Memory B cell (primary cell): Measurements from ENCODE around the gene CFAP100.

ENCODE experiments used
- ATAC-seq: fragments of 150-1000 bp; cut with Tn5 transposase; 2 replicates; pipeline ENCODE4 v1.10.0; 2021; ENCODE audit warnings: low read depth, mild to moderate bottlenecking, moderate library complexity
- DNase-seq, 2 donors: peaks; one replicate each; pipeline ENCODE4 v3.0.0; 2022; ENCODE audit warnings: low spot score in 2 of 2
- H3K27ac Mint-ChIP-seq: one replicate; pipeline ENCODE4 v1.8.0; 2022; ENCODE audit warnings: mild to moderate bottlenecking, moderate library complexity, mixed read lengths
- H3K27me3 Mint-ChIP-seq: one replicate; pipeline ENCODE4 v1.8.0; 2022; ENCODE audit warnings: mixed read lengths
- H3K36me3 Mint-ChIP-seq: one replicate; pipeline ENCODE4 v1.8.0; 2022; ENCODE audit warnings: mild to moderate bottlenecking, mixed read lengths
- H3K4me1 Mint-ChIP-seq: one replicate; pipeline ENCODE4 v1.8.0; 2022; ENCODE audit warnings: mixed read lengths
- H3K4me3 Mint-ChIP-seq: one replicate; pipeline ENCODE4 v1.8.0; 2022; ENCODE audit warnings: mild to moderate bottlenecking, moderate library complexity, mixed read lengths
- H3K9me3 Mint-ChIP-seq: one replicate; pipeline ENCODE4 v1.8.0; 2022; ENCODE audit warnings: mixed read lengths

Gene CFAP100

DNA sequence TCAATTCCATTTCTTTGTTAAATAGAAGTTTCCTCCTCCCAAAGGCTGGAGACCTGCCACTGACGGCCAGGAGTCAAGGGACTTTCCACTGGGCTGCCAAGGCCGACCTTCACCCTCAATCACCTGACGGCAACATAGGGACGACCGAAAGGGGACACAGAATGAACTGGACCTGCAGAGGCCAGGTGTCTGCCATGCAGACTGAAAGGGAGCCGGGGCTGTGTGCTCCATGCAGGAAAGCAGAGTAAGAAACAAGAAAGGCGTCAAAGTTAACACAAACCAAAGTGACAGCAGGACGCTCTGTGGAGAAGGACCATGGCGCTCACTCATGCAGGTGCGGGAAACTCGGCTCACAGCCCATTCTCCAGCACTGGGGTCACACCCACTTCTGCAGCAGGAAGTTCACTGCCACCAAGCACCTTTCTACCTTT lies 54.9 kb downstream of the CFAP100 start:
- H3K36me3 Mint-ChIP-seq = peaks cover 25% of the 10 kb centered on the region

GRCh38 chr3:126450219-126450618 lies 55.5 kb downstream of the CFAP100 start:
- H3K36me3 Mint-ChIP-seq = peaks cover 28% of the 10 kb centered on the region
- H3K27me3 Mint-ChIP-seq = no peaks in the 10 kb centered on the region
- H3K4me1 Mint-ChIP-seq = peaks cover 3% of the 10 kb centered on the region
- no peak for DNase-seq
- H3K9me3 Mint-ChIP-seq = no peaks in the 10 kb centered on the region
- H3K27ac Mint-ChIP-seq = no peak overlapping the region
- no peak for ATAC-seq
- no peak overlapping the region for H3K4me3 Mint-ChIP-seq

More for the DNA sequence above, 54.9 kb downstream of the CFAP100 start:
- Mint-ChIP-seq H3K4me3 (no peak overlapping the region), H3K27me3 (no peaks in the 10 kb centered on the region), H3K4me1 (peaks cover 3% of the 10 kb centered on the region), H3K27ac (no peak overlapping the region), H3K9me3 (no peaks in the 10 kb centered on the region)
- ATAC-seq (no peak), DNase-seq (no peak)

- no peak overlapping the region for H3K27ac Mint-ChIP-seq
- no peak overlapping the region for H3K4me3 Mint-ChIP-seq
- H3K36me3 Mint-ChIP-seq = peaks cover 31% of the 10 kb centered on the region
- DNase-seq (no peak), ATAC-seq (no peak)
- H3K27me3 Mint-ChIP-seq = no peaks in the 10 kb centered on the region
- H3K9me3 Mint-ChIP-seq = no peaks in the 10 kb centered on the region
- H3K4me1 Mint-ChIP-seq = peaks cover 3% of the 10 kb centered on the region
Observed at GRCh38 chr3:126450744-126451143, 56.0 kb downstream of the CFAP100 start.

- H3K4me3 Mint-ChIP-seq = no peak overlapping the region
Observed at GRCh38 chr3:126451511-126451910, 56.8 kb downstream of the CFAP100 start.

GRCh38 chr3:126452213-126452612 lies 57.5 kb downstream of the CFAP100 start:
- no peak for ATAC-seq
- Mint-ChIP-seq H3K27ac (no peak overlapping the region), H3K9me3 (no peaks in the 10 kb centered on the region), H3K4me3 (no peak overlapping the region), H3K36me3 (peaks cover 36% of the 10 kb centered on the region), H3K27me3 (no peaks in the 10 kb centered on the region), H3K4me1 (peaks cover 5% of the 10 kb centered on the region)
- no peak for DNase-seq

More at GRCh38 chr3:126451511-126451910, 56.8 kb downstream of the CFAP100 start:
- Mint-ChIP-seq H3K4me1 (peaks cover 4% of the 10 kb centered on the region), H3K9me3 (no peaks in the 10 kb centered on the region), H3K36me3 (peaks cover 31% of the 10 kb centered on the region), H3K27ac (peak overlapping the region; percentile 32), H3K27me3 (no peaks in the 10 kb centered on the region)
- ATAC-seq = no peak
- no peak for DNase-seq

GRCh38 chr3:126454025-126454424 lies 59.3 kb downstream of the CFAP100 start:
- no peaks in the 10 kb centered on the region for H3K9me3 Mint-ChIP-seq
- H3K4me1 Mint-ChIP-seq = peaks cover 7% of the 10 kb centered on the region
- H3K4me3 Mint-ChIP-seq = no peak overlapping the region
- no peaks in the 10 kb centered on the region for H3K27me3 Mint-ChIP-seq
- peaks cover 38% of the 10 kb centered on the region for H3K36me3 Mint-ChIP-seq
- no peak for DNase-seq
- no peak for ATAC-seq
- no peak overlapping the region for H3K27ac Mint-ChIP-seq

DNA sequence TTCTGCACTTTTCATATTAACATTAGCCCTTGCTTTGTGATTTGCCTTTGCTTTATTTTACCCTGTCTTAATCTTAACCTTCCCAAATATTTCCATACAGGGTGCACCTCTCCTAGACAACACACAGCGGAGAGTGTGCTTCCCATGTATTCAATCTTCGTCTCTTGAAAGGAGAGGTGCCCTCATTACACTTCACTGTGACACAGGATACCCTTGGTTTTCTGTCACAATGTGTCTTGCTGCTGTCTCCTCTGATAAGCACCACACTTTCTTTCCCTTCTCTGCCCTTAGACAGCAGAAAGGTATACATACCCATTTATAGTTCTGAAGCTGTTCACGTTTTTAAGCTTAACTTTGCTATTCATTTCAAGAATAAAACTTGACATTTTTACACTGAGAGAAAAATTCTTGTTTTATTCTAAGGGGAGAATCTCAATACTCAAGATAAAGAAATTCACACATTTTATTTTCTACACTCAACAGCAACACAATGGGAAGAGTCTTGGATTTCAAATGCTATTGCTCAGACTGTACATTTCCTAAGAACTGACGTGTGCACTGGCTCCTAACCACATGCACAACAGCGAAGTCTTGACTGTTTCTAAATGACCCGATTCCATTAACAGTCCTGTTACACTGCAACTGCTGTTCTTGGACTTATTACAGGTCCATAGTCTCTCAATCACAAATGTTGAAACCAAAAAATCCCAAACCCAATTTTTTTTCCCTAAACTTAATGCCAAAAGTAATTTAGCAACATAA lies 59.9 kb downstream of the CFAP100 start:
- no peak overlapping the region for H3K4me3 Mint-ChIP-seq

DNA sequence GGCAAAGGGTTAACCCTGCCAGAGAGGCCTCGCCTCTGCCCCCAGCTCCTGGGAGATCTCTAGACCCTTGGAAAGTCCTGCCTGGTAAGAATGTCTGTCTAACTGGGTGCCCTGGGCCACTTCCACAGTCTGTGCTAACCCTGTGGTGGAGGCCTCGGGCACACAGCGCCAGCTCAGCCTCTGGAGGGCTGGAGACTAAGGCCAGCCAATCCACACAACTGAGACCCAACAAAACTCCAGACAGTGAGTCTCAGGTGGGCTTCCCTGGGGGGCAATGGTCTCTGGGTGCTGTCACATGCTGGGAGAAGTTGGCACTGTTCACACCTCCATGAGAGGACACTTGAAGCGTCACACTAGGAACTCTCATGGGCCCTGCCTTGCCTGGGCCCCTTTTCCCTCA lies 61.5 kb downstream of the CFAP100 start:
- Mint-ChIP-seq H3K36me3 (peaks cover 38% of the 10 kb centered on the region), H3K27me3 (no peaks in the 10 kb centered on the region), H3K27ac (no peak overlapping the region), H3K4me1 (peaks cover 4% of the 10 kb centered on the region), H3K9me3 (no peaks in the 10 kb centered on the region), H3K4me3 (no peak overlapping the region)
- ATAC-seq (no peak), DNase-seq (no peak)

More for the DNA sequence above, 59.9 kb downstream of the CFAP100 start:
- ATAC-seq (no peak), DNase-seq (no peak)
- Mint-ChIP-seq H3K27ac (no peak overlapping the region), H3K27me3 (no peaks in the 10 kb centered on the region), H3K4me1 (peaks cover 7% of the 10 kb centered on the region), H3K9me3 (no peaks in the 10 kb centered on the region), H3K36me3 (peaks cover 37% of the 10 kb centered on the region)

GRCh38 chr3:126456766-126457388 lies 62.2 kb downstream of the CFAP100 start:
- Mint-ChIP-seq H3K9me3 (no peaks in the 10 kb centered on the region), H3K4me3 (no peak overlapping the region), H3K27ac (no peak overlapping the region), H3K27me3 (no peaks in the 10 kb centered on the region), H3K36me3 (peaks cover 41% of the 10 kb centered on the region), H3K4me1 (peaks cover 4% of the 10 kb centered on the region)
- ATAC-seq (no peak), DNase-seq (no peak)

DNA sequence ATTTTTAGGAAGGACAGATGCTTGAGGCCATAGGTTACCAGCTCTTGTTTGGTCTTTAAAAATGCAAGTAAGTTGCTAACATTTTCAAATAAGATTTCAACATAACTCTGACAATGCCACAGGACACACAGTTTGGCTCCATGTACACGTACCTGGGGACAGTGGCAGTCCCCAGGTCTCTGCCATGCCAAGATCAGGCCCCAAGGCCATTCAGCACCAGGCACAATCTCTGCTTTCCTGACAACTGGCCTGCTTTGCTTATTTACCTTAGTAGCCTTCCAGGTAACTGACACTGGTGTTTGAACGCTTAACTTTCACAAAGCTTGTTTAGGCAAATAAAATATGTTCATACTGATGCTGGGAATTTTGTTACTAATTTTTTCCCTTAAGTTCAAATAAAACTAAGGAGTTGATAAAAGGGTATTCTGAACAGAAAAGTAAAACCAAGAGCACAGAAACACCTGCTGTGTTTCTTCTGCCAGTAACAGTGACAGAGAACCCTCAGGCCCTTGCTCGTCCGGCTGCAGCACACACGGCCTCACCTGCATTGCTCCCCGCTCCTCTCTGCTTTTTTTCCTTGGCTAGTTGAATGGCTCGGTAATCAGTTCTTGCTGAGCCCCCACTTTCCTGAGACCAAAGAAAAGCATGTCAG lies 64.5 kb downstream of the CFAP100 start:
- no peak overlapping the region for H3K4me3 Mint-ChIP-seq
- ATAC-seq (no peak), DNase-seq (no peak)
- H3K4me1 Mint-ChIP-seq = peaks cover 4% of the 10 kb centered on the region
- no peaks in the 10 kb centered on the region for H3K9me3 Mint-ChIP-seq
- peaks cover 42% of the 10 kb centered on the region for H3K36me3 Mint-ChIP-seq
- no peaks in the 10 kb centered on the region for H3K27me3 Mint-ChIP-seq
- H3K27ac Mint-ChIP-seq = no peak overlapping the region

DNA sequence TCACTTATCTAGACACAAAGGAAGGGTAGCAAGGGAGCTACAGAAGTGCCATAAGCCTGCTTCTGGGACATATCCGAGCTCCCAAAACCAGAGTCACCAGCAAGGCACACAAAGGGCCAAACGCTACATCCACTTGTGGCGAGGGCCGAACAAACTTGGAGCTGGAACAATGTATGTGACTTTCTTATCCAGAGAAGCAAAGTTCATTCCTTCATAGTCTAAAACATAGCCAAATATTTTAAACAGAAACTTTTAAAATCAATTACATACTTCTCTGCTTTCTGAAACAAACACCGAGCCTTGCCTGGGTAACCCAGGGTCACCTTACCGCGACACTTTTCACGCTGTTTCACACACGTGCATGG lies 65.0 kb downstream of the CFAP100 start:
- no peaks in the 10 kb centered on the region for H3K27me3 Mint-ChIP-seq
- H3K27ac Mint-ChIP-seq = no peak overlapping the region
- peaks cover 41% of the 10 kb centered on the region for H3K36me3 Mint-ChIP-seq
- no peak for DNase-seq
- peaks cover 7% of the 10 kb centered on the region for H3K4me1 Mint-ChIP-seq
- no peak for ATAC-seq
- no peak overlapping the region for H3K4me3 Mint-ChIP-seq
- no peaks in the 10 kb centered on the region for H3K9me3 Mint-ChIP-seq

- H3K4me1 Mint-ChIP-seq = peaks cover 8% of the 10 kb centered on the region
- ATAC-seq (no peak), DNase-seq (no peak)
- H3K4me3 Mint-ChIP-seq = no peak overlapping the region
- no peaks in the 10 kb centered on the region for H3K27me3 Mint-ChIP-seq
- H3K9me3 Mint-ChIP-seq = no peaks in the 10 kb centered on the region
- peaks cover 39% of the 10 kb centered on the region for H3K36me3 Mint-ChIP-seq
- H3K27ac Mint-ChIP-seq = no peak overlapping the region
Observed at GRCh38 chr3:126460381-126460780, 65.7 kb downstream of the CFAP100 start.

DNA sequence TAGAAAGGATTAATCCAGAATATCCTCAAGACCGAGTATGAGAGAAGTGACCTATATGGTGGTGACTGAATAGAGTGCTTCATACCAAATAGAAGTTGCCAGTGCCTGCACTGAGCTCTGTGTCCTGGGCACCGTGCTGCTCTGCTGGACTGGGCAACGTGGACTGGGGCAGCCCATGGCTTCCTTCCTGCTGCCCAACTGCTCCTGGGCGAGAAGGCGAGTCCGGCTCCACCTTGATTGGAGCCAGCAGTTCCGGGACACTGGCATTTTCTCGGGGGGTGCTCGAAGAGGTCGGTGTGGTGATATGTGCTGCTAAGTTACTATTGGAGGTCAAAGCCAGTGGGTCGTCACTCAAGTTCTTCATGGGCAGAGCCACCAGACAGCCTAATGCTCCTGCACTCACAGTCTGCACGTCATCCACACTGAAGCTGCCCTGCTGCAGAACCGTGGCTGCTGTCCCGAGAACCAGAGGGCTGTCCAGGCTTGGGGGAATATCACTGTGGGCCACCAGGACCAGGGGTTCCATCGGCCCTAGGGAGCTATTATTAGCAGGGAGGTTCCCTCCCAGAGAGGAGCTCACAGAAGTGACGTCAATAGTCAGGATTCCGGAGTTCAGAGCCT lies 66.9 kb downstream of the CFAP100 start:
- Mint-ChIP-seq H3K27ac (no peak overlapping the region), H3K36me3 (peaks cover 44% of the 10 kb centered on the region), H3K4me3 (no peak overlapping the region), H3K4me1 (peaks cover 8% of the 10 kb centered on the region), H3K27me3 (no peaks in the 10 kb centered on the region), H3K9me3 (no peaks in the 10 kb centered on the region)
- no peak for ATAC-seq
- DNase-seq = no peak

DNA sequence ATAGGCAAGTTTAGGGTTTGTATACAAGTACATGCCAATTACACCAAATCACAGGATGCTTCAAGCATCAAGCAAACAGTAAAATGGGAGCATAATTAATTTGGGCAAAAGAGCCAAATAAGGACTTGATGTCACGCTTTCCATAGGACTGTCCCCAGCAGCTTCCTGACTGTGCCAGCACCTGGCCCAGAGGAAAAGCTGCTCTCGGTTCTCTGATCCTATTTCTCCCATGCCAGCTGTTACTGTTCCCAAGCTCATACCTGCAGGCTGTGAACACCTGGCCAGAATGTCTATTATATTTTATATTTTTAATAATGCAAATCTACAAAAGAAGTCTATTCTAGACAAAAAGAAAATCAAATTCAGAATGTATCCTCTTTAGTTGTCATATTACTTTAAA lies 68.8 kb downstream of the CFAP100 start:
- no peaks in the 10 kb centered on the region for H3K9me3 Mint-ChIP-seq
- H3K36me3 Mint-ChIP-seq = peaks cover 44% of the 10 kb centered on the region
- no peak overlapping the region for H3K27ac Mint-ChIP-seq
- DNase-seq (no peak), ATAC-seq (no peak)
- no peaks in the 10 kb centered on the region for H3K27me3 Mint-ChIP-seq
- no peak overlapping the region for H3K4me3 Mint-ChIP-seq
- H3K4me1 Mint-ChIP-seq = peaks cover 11% of the 10 kb centered on the region
